Endothelial cell of umbilical vein (primary cell): Measurements from ENCODE around the gene KCNN3. TPM values are rescaled to one million over a fixed set of nuclear protein-coding genes. Genes with fewer than 3 reads are reported as not detected.

Experiments
- BruUV-seq: library from RNA; stranded (reverse); fragments of 400-500 nt; replicated peaks from 2 replicates; lab custom pipeline; 2021; lab: Mats Ljungman, UMichigan
- CTCF ChIA-PET: fragments of 300-600, 350-600 bp; sonication (Branson Sonifier 250); formaldehyde crosslinking; loops from one replicate; lab custom pipeline; 2021; ENCODE audit warnings: antibody characterized with exemption, inconsistent platforms; lab: Charles Lee
- POLR2A ChIA-PET: fragments of 300-600, 350-600 bp; sonication (Branson Sonifier 250); formaldehyde crosslinking; loops from one replicate; lab custom pipeline; 2021; ENCODE audit warnings: antibody characterized with exemption, inconsistent platforms; lab: Charles Lee
- DNase-seq: peaks from one replicate; pipeline ENCODE4 v3.0.0-alpha.2; 2011; ENCODE audit warnings: low read depth, low spot score
- FAIRE-seq: peaks from 2 replicates; lab custom pipeline; 2011; peaks lifted over from hg19 to GRCh38; lab: Jason Lieb, UNC
- H2AFZ ChIP-seq: 2 replicates; pipeline ENCODE4 v1.6.0; 2012; ENCODE audit warnings: low read depth, low read length, control low read depth, inconsistent platforms
- H3K27ac ChIP-seq: 2 replicates; pipeline ENCODE4 v1.5.1; 2011; ENCODE audit warnings: low read depth, mild to moderate bottlenecking, control low read depth, low read length, moderate library complexity; ENCODE audit not compliant: insufficient read depth
- H3K27me3 ChIP-seq, 2 experiments: 2 replicates each; pipeline versions ENCODE4 v1.6.0 to v1.6.1; 2011; ENCODE audit warnings: low read length in 2 of 2, mixed read lengths in 1 of 2; ENCODE audit not compliant: control insufficient read depth in 2 of 2, insufficient read depth in 2 of 2
- H3K36me3 ChIP-seq, 2 experiments: 2 replicates in 1 of 2; 3 replicates in 1 of 2; pipeline ENCODE4 v1.5.1; 2011; ENCODE audit warnings: low read length in 2 of 2, mild to moderate bottlenecking in 1 of 2, moderate library complexity in 1 of 2; ENCODE audit not compliant: control insufficient read depth in 2 of 2, insufficient read depth in 2 of 2; ENCODE audit errors: extremely low read depth in 1 of 2
- H3K4me1 ChIP-seq: 3 replicates; pipeline ENCODE4 v1.5.1; 2011; ENCODE audit warnings: mild to moderate bottlenecking, low read length; ENCODE audit not compliant: control insufficient read depth, insufficient read depth; ENCODE audit errors: extremely low read depth
- H3K4me2 ChIP-seq: 2 replicates; pipeline ENCODE4 v1.6.1; 2011; ENCODE audit warnings: low read length, control low read depth, mixed read lengths; ENCODE audit not compliant: insufficient read depth
- H3K4me3 ChIP-seq, 3 experiments: fragments of 200-600 bp in 1 of 3; sonication (generic), shearing (Covaris generic) in 1 of 3; replicated peaks in 1 of 3; 2 replicates each; pipeline ENCODE4 v1.5.1; 2011 to 2016; ENCODE audit warnings: control low read depth in 3 of 3, low read length in 3 of 3, mild to moderate bottlenecking in 2 of 3, inconsistent platforms in 1 of 3, low read depth in 1 of 3, moderate library complexity in 1 of 3; ENCODE audit not compliant: insufficient read depth in 1 of 3
- H3K79me2 ChIP-seq: 2 replicates; pipeline ENCODE4 v1.6.0; 2012; ENCODE audit warnings: low read length, inconsistent platforms; ENCODE audit not compliant: control insufficient read depth, insufficient read depth
- H3K9ac ChIP-seq: replicated peaks from 2 replicates; pipeline ENCODE3; 2011; ENCODE audit warnings: low read length, control low read depth; ENCODE audit not compliant: insufficient read depth; ENCODE audit errors: extremely low read depth
- H3K9me1 ChIP-seq: replicated peaks from 3 replicates; pipeline ENCODE4 v1.6.0; 2011; ENCODE audit warnings: mild to moderate bottlenecking, low read length; ENCODE audit not compliant: control insufficient read depth, insufficient read depth; ENCODE audit errors: extremely low read depth
- H3K9me3 ChIP-seq: replicated peaks from 2 replicates; pipeline ENCODE4 v1.5.1; 2012; ENCODE audit warnings: low read length, inconsistent platforms; ENCODE audit not compliant: control insufficient read depth, insufficient read depth
- H4K20me1 ChIP-seq: replicated peaks from 2 replicates; pipeline ENCODE3; 2011; ENCODE audit warnings: mild to moderate bottlenecking, low read length; ENCODE audit not compliant: control insufficient read depth, insufficient read depth; ENCODE audit errors: extremely low read depth
- CTCF ChIP-seq, 2 donors: IDR thresholded peaks; 1 replicate in 1 of 2; 2 replicates in 1 of 2; pipeline ENCODE4 v1.5.1; 2011; ENCODE audit warnings: low read length in 2 of 2, mild to moderate bottlenecking in 2 of 2, moderate library complexity in 2 of 2, control low read depth in 1 of 2, inconsistent platforms in 1 of 2, low read depth in 1 of 2; ENCODE audit not compliant: insufficient read depth in 1 of 2; ENCODE audit errors: extremely low read depth in 1 of 2
- EZH2 ChIP-seq: IDR thresholded peaks from 2 replicates; pipeline ENCODE4 v1.6.1; 2012; ENCODE audit warnings: borderline replicate concordance, low read depth, mild to moderate bottlenecking, moderate library complexity, low read length, inconsistent platforms; ENCODE audit not compliant: severe bottlenecking
- FOS ChIP-seq: IDR thresholded peaks from 2 replicates; pipeline ENCODE4 v1.6.1; 2011; ENCODE audit warnings: mild to moderate bottlenecking, low read length, moderate library complexity, borderline replicate concordance; ENCODE audit not compliant: insufficient read depth
- GATA2 ChIP-seq: IDR thresholded peaks from 2 replicates; pipeline ENCODE4 v1.7.0; 2011; ENCODE audit warnings: low read depth, mild to moderate bottlenecking, moderate library complexity, mixed read lengths, low read length; ENCODE audit not compliant: insufficient read length, insufficient read depth
- JUN ChIP-seq: IDR thresholded peaks from 2 replicates; pipeline ENCODE4 v1.6.1; 2011; ENCODE audit warnings: borderline replicate concordance, low read depth; ENCODE audit not compliant: insufficient read length, insufficient read depth
- MAX ChIP-seq: IDR thresholded peaks from 2 replicates; pipeline ENCODE4 v1.6.1; 2011; ENCODE audit not compliant: insufficient read depth, insufficient read length
- MYC ChIP-seq: IDR thresholded peaks from one replicate; pipeline ENCODE4 v1.6.1; 2011; ENCODE audit warnings: mild to moderate bottlenecking, low read depth, low read length
- POLR2A ChIP-seq: IDR thresholded peaks from 2 replicates; pipeline ENCODE4 v1.6.1; 2012; ENCODE audit warnings: low read depth, mild to moderate bottlenecking, control low read depth, low read length
- POLR2AphosphoS5 ChIP-seq: IDR thresholded peaks from 2 replicates; pipeline ENCODE4 v1.6.1; 2012; ENCODE audit warnings: low read depth, mild to moderate bottlenecking, control low read depth, low read length, moderate library complexity; ENCODE audit not compliant: insufficient read depth
- dilution Hi-C: fragments of 300-500 bp; cut with MboI; formaldehyde crosslinking; loops from one replicate; pipeline ENCODE4 v1.15.0; 2019; ENCODE audit warnings: low sequenced_read_pairs; ENCODE audit not compliant: extremely low pct_ligation_motif_present
- intact Hi-C: fragments of 100-400 bp; cut with micrococcal nuclease; formaldehyde crosslinking; loops from one replicate; pipeline ENCODE4 v1.10.0; 2022
- polyA plus RNA-seq, 4 experiments: library from polyadenylated mRNA; depleted of rRNA in 3 of 4; stranded (reverse) in 3 of 4; unstranded in 1 of 4; fragments of >200 nt; gene quantifications; 2 replicates each; pipeline versions ENCODE4 v1.2.1 to v1.2.3, GENCODE V29; 2011 to 2012; ENCODE audit warnings: missing spikeins in 1 of 4
- total RNA-seq: library from RNA; stranded (reverse); gene quantifications from 2 replicates; pipeline ENCODE4 v1.2.3, GENCODE V29; 2021

The KCNN3 gene
- total and polyA plus RNA-seq, 2 donors (not counting 3 experiments of a cell fraction or from before 2014, with no cell fraction given): 0.91 to 1.1 TPM

DNA sequence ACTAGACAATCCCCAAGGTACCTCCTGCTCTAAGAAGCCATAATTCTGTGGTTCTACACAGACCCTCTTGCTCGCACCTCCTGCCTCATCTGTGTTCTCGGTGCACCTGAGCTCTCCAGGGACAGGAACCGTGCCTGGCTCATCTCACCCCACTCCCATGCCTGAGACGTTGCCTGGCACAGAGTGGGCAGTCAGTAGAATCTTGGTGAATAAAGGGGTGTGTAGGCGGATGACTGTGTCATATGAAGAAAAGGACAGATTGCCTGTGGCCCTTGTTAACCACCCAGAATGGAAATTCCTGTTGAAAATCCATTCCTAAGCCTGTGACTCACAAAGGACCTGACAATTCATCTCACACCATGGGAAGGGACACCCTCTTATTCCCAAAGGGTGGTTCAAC lies 92.9 kb downstream of the KCNN3 start:
- BruUV-seq: no TSS peak
- Histone ChIP-seq H3K4me2 (no peak overlapping the region), H3K9ac (no peak overlapping the region), H3K9me3 (no peaks in the 10 kb centered on the region), H3K27me3 (peaks cover 2 to 4% of the 10 kb centered on the region in 2 experiments), H3K79me2 (no peaks in the 10 kb centered on the region), H2AFZ (no peak overlapping the region), H3K27ac (no peak overlapping the region), H3K4me1 (no peaks in the 10 kb centered on the region), H3K9me1 (no peaks in the 10 kb centered on the region), H3K36me3 (no peaks in the 10 kb centered on the region), H3K4me3 (no peak overlapping the region), H4K20me1 (no peaks in the 10 kb centered on the region)
- TF ChIP-seq POLR2AphosphoS5: no peak
- no peak for TF ChIP-seq GATA2
- TF ChIP-seq MAX: no peak
- no peak for TF ChIP-seq JUN
- no peak for TF ChIP-seq MYC
- no peak for TF ChIP-seq FOS
- dilution Hi-C loops: no loop called here
- DNase-seq (no peak), FAIRE-seq (no peak)
- POLR2A ChIA-PET: no interaction called here
- intact Hi-C loops: no loop called here
- CTCF ChIA-PET: no interaction called here

DNA sequence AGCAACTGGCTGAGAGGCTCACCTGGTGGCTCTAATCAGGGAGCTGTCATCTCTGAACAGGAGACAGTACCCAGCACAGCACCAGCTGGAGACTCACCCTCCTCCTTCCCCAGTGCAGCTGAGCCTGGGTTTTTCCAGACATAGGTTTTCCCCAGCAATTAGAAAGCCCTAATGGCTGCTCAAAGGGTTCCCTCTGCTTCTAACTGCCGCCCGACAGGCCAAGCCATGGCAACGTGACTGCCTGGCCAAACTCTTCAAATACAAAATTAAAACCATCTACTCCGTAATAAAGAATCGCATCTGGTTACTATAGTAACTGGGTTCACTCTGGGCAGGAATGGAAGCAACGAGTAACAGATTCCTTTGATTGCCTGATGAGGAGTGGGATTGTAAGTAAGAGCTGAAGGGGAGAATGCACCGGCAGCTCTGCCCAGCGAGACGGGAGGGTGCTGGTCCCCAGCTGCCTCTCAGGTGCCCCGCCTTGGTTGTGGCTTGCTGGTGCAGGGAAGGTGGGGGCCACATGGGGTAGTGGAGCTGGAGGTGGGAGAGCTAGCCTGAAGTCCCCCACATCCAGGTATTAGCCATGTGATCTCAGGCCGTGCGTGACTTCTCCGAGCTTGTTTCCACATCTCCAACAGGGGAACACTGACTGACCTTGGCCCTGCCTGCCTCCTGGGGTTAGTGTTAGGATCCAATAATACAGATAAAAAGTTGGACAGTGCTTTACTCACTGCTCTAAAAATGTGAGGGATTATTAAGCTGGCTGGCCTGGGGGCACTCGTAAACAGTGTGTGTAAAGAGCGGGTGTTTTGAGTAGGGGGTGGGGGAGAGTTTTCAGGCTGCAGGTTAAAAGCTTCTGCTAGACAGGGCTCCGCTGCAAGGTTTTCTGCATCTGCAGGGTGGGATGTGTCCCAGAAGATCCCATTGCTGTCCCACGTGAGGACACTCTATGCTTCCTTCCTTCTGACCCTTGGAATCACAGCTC lies 94.2 kb downstream of the KCNN3 start:
- BruUV-seq: no TSS peak
- Histone ChIP-seq H4K20me1 (no peaks in the 10 kb centered on the region), H3K4me1 (no peaks in the 10 kb centered on the region), H3K27ac (no peak overlapping the region), H3K9me1 (no peaks in the 10 kb centered on the region), H2AFZ (no peak overlapping the region), H3K4me2 (no peak overlapping the region), H3K9me3 (no peaks in the 10 kb centered on the region), H3K9ac (no peak overlapping the region), H3K4me3 (no peak overlapping the region), H3K79me2 (no peaks in the 10 kb centered on the region), H3K27me3 (no peaks in the 10 kb centered on the region), H3K36me3 (no peaks in the 10 kb centered on the region)
- DNase-seq: no peak
- ChIA-PET CTCF (interaction anchor here (1.4 to 1.5 kb wide), 2 partner anchors 16 to 106 kb away, joined by 4 read pairs; no protein-coding TSS in a partner anchor), POLR2A (no interaction called here)
- TF ChIP-seq FOS: no peak
- TF ChIP-seq CTCF (IDR thresholded peaks at IDR 0.05; ENCODE audit: extremely low read depth in 1 of 2, insufficient read depth in 1 of 2, low read depth in 1 of 2, low read length in 2 of 2): no peak
- no peak for TF ChIP-seq GATA2
- TF ChIP-seq POLR2A: no peak
- TF ChIP-seq MYC: no peak
- TF ChIP-seq JUN: no peak
- TF ChIP-seq EZH2: no peak
- TF ChIP-seq MAX: no peak
- TF ChIP-seq POLR2AphosphoS5: no peak
- dilution Hi-C loops (no loop called here), intact Hi-C loops (no loop called here)
- FAIRE-seq: no peak
